PC-3 (cell line): Measurements from ENCODE around the gene TTC33. TPM values are rescaled to one million over a fixed set of nuclear protein-coding genes. Genes with fewer than 3 reads are reported as not detected.
A peak's percentile ranks its signal among the peaks of the same experiment; 100 is the strongest.

ENCODE experiments used
- ATAC-seq: fragments of 200-7000 bp; cut with Tn5 transposase; 2 replicates; pipeline ENCODE4 v1.9.1; 2020; ENCODE audit warnings: mild to moderate bottlenecking, moderate library complexity
- BruUV-seq: library from RNA; stranded (reverse); fragments of 400-500 nt; replicated peaks from 2 replicates; lab custom pipeline; 2021; lab: Mats Ljungman, UMichigan
- CTCF ChIA-PET: fragments of 300-600 bp; sonication (Branson Sonifier 250); formaldehyde crosslinking; loops from one replicate; lab custom pipeline; 2022; ENCODE audit warnings: antibody characterized with exemption; lab: Charles Lee
- POLR2A ChIA-PET: fragments of 300-600 bp; sonication (Branson Sonifier 250); formaldehyde crosslinking; loops from one replicate; lab custom pipeline; 2022; ENCODE audit warnings: antibody characterized with exemption; ENCODE audit not compliant: unreplicated experiment; lab: Charles Lee
- DNase-seq: peaks from one replicate; pipeline ENCODE4 v3.0.0-alpha.2; 2015
- H2AFZ ChIP-seq: fragments of 300-600 bp; sonication (generic); 2 replicates; pipeline ENCODE4 v1.6.0; 2016; ENCODE audit warnings: antibody characterized with exemption, low read length
- H3F3A ChIP-seq: fragments of 300-600 bp; sonication (generic); one replicate; pipeline ENCODE4 v1.6.0; 2017; ENCODE audit warnings: antibody characterized with exemption, low read length, control low read depth, mild to moderate bottlenecking; ENCODE audit not compliant: unreplicated experiment
- H3K27ac ChIP-seq: fragments of 300-600 bp; sonication (generic); 2 replicates; pipeline ENCODE4 v1.5.1; 2016; ENCODE audit warnings: mild to moderate bottlenecking, low read length
- H3K27me3 ChIP-seq: fragments of 300-600 bp; sonication (generic); 2 replicates; pipeline ENCODE4 v1.6.1; 2016; ENCODE audit warnings: low read length, mixed read lengths
- H3K36me3 ChIP-seq: fragments of 300-600 bp; sonication (generic); 2 replicates; pipeline ENCODE4 v1.6.1; 2016; ENCODE audit warnings: low read depth, mixed run types, low read length, mixed read lengths
- H3K4me1 ChIP-seq: fragments of 300-600 bp; sonication (generic); 2 replicates; pipeline ENCODE4 v1.5.1; 2016; ENCODE audit warnings: low read length; ENCODE audit not compliant: insufficient read depth
- H3K4me2 ChIP-seq: fragments of 300-600 bp; sonication (generic); 2 replicates; pipeline ENCODE4 v1.6.0; 2016; ENCODE audit warnings: low read length
- H3K4me3 ChIP-seq: fragments of 300-600 bp; sonication (generic); 2 replicates; pipeline ENCODE4 v1.5.1; 2016; ENCODE audit warnings: mild to moderate bottlenecking, low read length, mixed read lengths
- H3K79me2 ChIP-seq: fragments of 300-600 bp; sonication (generic); 2 replicates; pipeline ENCODE4 v1.6.1; 2017; ENCODE audit warnings: low read length, mixed read lengths
- H3K9ac ChIP-seq: fragments of 300-600 bp; sonication (generic); 2 replicates; pipeline ENCODE4 v1.6.0; 2016; ENCODE audit warnings: mild to moderate bottlenecking, low read length
- H3K9me2 ChIP-seq: fragments of 300-600 bp; sonication (generic); replicated peaks from 2 replicates; pipeline ENCODE4 v1.6.1; 2016; ENCODE audit warnings: mixed run types, low read length, mixed read lengths
- H3K9me3 ChIP-seq: fragments of 300-600 bp; sonication (generic); 2 replicates; pipeline ENCODE4 v1.6.1; 2016; ENCODE audit warnings: low read length, mixed read lengths
- H4K20me1 ChIP-seq: fragments of 300-600 bp; sonication (generic); 2 replicates; pipeline ENCODE4 v1.6.1; 2016; ENCODE audit warnings: low read length, mixed read lengths
- CTCF ChIP-seq: fragments of 300-600 bp; sonication (generic); conservative IDR thresholded peaks from 2 replicates; pipeline ENCODE4 v1.5.1; 2017; ENCODE audit warnings: antibody characterized with exemption, low read depth, mild to moderate bottlenecking, low read length
- EZH2 ChIP-seq: fragments of 300-600 bp; sonication (generic); IDR thresholded peaks from one replicate; pipeline ENCODE4 v1.6.1; 2017; ENCODE audit warnings: antibody characterized with exemption, mild to moderate bottlenecking, low read length; ENCODE audit not compliant: unreplicated experiment
- EZH2phosphoT487 ChIP-seq: fragments of 300-600 bp; sonication (generic); IDR thresholded peaks from 2 replicates; pipeline ENCODE4 v1.6.1; 2018; ENCODE audit warnings: mild to moderate bottlenecking, antibody characterized with exemption, low read length, borderline replicate concordance
- intact Hi-C: fragments of 100-400 bp; cut with micrococcal nuclease; formaldehyde crosslinking; loops from 2 replicates; pipeline ENCODE4 v1.9.0; 2023
- total RNA-seq: library from RNA; depleted of rRNA; stranded (reverse); fragments of >200 nt; gene quantifications from 2 replicates; pipeline ENCODE4 v1.2.3, GENCODE V29; 2014

The TTC33 gene
- total RNA-seq, 1 experiment from 2014 or later: 9.0 TPM

- peaks cover 18% of the 10 kb centered on the region for H3K4me1 ChIP-seq
- H3K27me3 ChIP-seq: no peaks in the 10 kb centered on the region
- H3K4me2 ChIP-seq: peak overlapping the region; percentile 9
- H3K79me2 ChIP-seq: no peaks in the 10 kb centered on the region
- no peaks in the 10 kb centered on the region for H4K20me1 ChIP-seq
- ATAC-seq (peak; percentile 100), DNase-seq (peak; percentile 82)
- BruUV-seq: no TSS peak
- no peak overlapping the region for H2AFZ ChIP-seq
- POLR2A ChIA-PET: interaction anchor here (0.5 kb wide), 1 partner anchor 17 kb away, joined by 4 read pairs; no protein-coding TSS in a partner anchor
- no peaks in the 10 kb centered on the region for H3K36me3 ChIP-seq
- peak overlapping the region; percentile 39 for H3K27ac ChIP-seq
- no peak overlapping the region for H3K4me3 ChIP-seq
- no peaks in the 10 kb centered on the region for H3K9me2 ChIP-seq
- intact Hi-C loops: loop anchor here (10.0 kb wide), 1 partner anchor 856 kb away; no protein-coding TSS in a partner anchor
- no peaks in the 10 kb centered on the region for H3F3A ChIP-seq
- CTCF ChIA-PET: interaction anchor here (0.7 kb wide), 1 partner anchor 1116 kb away, joined by 4 read pairs; no protein-coding TSS in a partner anchor
- TF ChIP-seq EZH2phosphoT487 (no peak), CTCF (no peak), EZH2 (no peak)
- H3K9ac ChIP-seq: no peak overlapping the region
- no peaks in the 10 kb centered on the region for H3K9me3 ChIP-seq
Measured at GRCh38 chr5:40570408-40571129, 185.2 kb downstream of the TTC33 start.

DNA sequence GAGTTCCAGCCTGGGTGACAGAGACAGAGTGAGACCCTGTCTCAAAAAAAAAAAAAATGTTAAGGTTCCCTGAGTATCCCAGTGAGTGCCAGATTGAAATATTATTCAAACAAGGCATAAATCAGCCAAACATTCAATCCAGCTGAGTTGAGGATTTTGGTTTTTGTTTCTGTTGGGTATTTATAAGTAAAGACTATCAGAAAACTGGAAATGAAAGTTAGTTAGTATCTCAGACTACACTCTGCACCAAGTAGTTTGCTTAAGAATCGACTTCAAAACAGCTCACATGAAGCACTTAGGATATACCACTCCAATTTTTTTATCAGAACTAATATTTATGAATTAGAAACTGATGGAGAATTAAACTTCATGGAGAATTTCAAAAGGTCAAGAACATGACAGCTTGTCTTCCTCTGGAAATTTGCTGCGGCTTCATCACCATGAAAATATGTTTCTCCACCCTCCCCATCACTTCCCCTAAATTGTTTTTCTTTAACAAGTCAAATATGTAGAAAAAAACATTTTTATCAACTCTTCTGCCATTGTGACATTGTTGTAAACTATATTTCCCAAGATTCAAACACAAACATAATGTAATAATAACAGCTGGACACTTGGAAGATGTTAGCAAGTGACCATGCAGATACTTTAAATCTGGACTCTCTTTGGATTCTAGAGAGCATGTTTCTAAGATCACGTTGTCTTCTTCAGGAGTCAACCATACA, 186.1 kb downstream of the TTC33 start:
- Histone ChIP-seq H3K9ac (no peak overlapping the region), H3K36me3 (no peaks in the 10 kb centered on the region), H3K9me3 (no peaks in the 10 kb centered on the region), H3K27me3 (no peaks in the 10 kb centered on the region), H2AFZ (no peak overlapping the region), H3K27ac (peak overlapping the region; percentile 39), H3K79me2 (no peaks in the 10 kb centered on the region), H3K4me2 (peak overlapping the region; percentile 9), H3F3A (no peaks in the 10 kb centered on the region), H3K4me3 (no peak overlapping the region), H3K4me1 (peaks cover 18% of the 10 kb centered on the region), H4K20me1 (no peaks in the 10 kb centered on the region), H3K9me2 (no peaks in the 10 kb centered on the region)
- TF ChIP-seq CTCF: no peak
- no peak for TF ChIP-seq EZH2
- TF ChIP-seq EZH2phosphoT487: no peak
- DNase-seq: no peak
- intact Hi-C loops: loop anchor here (10.0 kb wide), 1 partner anchor 855 kb away; no protein-coding TSS in a partner anchor
- ATAC-seq: no peak
- BruUV-seq: no TSS peak
- ChIA-PET POLR2A (no interaction called here), CTCF (no interaction called here)
